Adrenal gland (tissue), 5 donors: Measurements from ENCODE around the gene CSF2.

ENCODE experiments used
- CTCF ChIP-seq, 6 experiments: fragments of 450-650 bp in 4 of 6; fragments of 200-600 bp in 2 of 6; sonication (generic) in 1 of 6; IDR thresholded peaks; 1 replicate in 5 of 6; 2 replicates in 1 of 6; pipeline versions ENCODE4 v1.5.1 to v1.8.0; 2016 to 2021; ENCODE audit warnings: antibody characterized with exemption in 6 of 6, mild to moderate bottlenecking in 2 of 6, moderate library complexity in 1 of 6
- POLR2A ChIP-seq, 2 donors: fragments of 450-650 bp; IDR thresholded peaks; one replicate each; pipeline ENCODE4 v1.6.1; 2017; ENCODE audit warnings: antibody characterized with exemption in 2 of 2, mild to moderate bottlenecking in 2 of 2, moderate library complexity in 1 of 2
- donor health status: DM: no; HTN: no; CAD: no.

GRCh38 chr5:132069561-132069960 lies 4.0 kb upstream of the CSF2 start:
- TF ChIP-seq CTCF (IDR thresholded peaks at IDR 0.05) (no peak), POLR2A (IDR thresholded peaks at IDR 0.05) (no peak)
